ENCODE results near the gene DYSF.

DNA sequence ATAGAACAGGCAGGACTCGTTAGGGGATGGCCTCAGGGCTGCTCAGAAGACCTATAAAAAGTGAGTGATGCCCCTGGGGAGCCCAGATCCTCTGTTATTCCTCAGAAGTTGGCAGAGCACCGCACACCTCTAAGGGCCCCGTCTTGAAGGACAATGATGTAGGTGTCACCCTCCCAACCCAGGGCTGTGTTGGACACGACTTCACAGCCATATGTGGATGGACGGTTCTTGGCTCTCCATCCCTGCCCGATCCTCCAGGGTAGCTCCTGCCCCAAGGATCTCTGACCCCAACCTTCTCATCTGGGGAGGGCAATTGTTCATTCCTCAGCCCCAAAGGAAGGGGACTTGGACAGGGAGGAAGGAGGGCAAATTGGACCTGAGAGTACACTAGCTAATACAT, 246.1 kb downstream of the DYSF start:
- TF ChIP-seq, protein P1, sequence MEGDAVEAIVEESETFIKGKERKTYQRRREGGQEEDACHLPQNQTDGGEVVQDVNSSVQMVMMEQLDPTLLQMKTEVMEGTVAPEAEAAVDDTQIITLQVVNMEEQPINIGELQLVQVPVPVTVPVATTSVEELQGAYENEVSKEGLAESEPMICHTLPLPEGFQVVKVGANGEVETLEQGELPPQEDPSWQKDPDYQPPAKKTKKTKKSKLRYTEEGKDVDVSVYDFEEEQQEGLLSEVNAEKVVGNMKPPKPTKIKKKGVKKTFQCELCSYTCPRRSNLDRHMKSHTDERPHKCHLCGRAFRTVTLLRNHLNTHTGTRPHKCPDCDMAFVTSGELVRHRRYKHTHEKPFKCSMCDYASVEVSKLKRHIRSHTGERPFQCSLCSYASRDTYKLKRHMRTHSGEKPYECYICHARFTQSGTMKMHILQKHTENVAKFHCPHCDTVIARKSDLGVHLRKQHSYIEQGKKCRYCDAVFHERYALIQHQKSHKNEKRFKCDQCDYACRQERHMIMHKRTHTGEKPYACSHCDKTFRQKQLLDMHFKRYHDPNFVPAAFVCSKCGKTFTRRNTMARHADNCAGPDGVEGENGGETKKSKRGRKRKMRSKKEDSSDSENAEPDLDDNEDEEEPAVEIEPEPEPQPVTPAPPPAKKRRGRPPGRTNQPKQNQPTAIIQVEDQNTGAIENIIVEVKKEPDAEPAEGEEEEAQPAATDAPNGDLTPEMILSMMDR (IDR thresholded peaks at IDR 0.05) = no peak
- TF ChIP-seq POLR2A (IDR thresholded peaks at IDR 0.05) (no peak), POLR2AphosphoS5 (IDR thresholded peaks at IDR 0.05) (no peak)
